HFF-Myc (cell line): ENCODE data around the gene RGMB.

Experiments
- DNase-seq: peaks from one replicate; pipeline ENCODE4 v3.0.0-alpha.2; 2011; ENCODE audit warnings: low read depth; ENCODE audit errors: extremely low read depth
- H3K4me3 ChIP-seq: replicated peaks from 2 replicates; pipeline ENCODE4 v1.5.1; 2011; ENCODE audit warnings: low read depth, mild to moderate bottlenecking, control low read depth, low read length
- TF ChIP-seq, protein P1 (sequence below): IDR thresholded peaks from 2 replicates; pipeline ENCODE4 v1.5.1; 2012; ENCODE audit warnings: mild to moderate bottlenecking, low read depth, low read length, control low read depth; ENCODE audit errors: missing control alignments

RGMB gene

DNA sequence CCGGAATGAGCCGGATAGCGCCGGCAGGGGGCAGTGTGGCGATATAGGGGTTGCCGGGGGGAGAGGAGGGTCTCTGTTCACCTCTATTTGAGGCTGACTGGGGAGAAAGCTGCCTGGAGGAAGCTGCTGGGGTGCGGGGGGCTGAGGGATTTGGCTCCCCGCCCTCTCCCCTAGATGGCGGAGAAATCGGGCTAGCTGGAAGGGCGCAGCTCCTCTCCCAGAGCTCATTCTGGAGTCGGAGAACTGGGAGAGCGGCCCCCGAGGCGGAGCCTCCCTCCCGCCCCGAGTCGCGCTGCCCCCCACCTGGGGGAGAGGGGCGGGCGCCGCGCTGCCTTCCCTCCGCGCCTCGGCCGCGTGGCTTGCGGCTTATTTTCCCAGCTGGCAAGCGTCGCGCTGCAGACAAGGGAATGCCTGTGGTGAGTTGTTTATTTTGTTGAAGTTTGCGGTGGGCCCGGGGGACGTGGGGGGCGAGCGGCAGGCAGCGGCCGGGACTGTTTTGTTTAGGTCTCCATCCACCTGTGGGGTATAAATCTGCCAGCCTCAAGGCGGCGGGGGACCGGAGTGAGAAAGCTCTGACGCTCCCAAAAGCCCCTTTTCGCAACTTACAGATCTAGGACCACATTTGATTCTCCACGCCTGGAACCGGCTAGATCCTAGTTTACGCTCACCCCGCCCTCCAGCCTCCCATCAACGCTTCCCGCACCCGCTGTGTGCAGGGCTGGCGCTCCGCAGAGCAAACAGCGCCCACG lies 4.1 kb upstream of the RGMB start:
- no peak for DNase-seq
- peak overlapping the region; percentile 84 for H3K4me3 ChIP-seq
- TF ChIP-seq, protein P1, sequence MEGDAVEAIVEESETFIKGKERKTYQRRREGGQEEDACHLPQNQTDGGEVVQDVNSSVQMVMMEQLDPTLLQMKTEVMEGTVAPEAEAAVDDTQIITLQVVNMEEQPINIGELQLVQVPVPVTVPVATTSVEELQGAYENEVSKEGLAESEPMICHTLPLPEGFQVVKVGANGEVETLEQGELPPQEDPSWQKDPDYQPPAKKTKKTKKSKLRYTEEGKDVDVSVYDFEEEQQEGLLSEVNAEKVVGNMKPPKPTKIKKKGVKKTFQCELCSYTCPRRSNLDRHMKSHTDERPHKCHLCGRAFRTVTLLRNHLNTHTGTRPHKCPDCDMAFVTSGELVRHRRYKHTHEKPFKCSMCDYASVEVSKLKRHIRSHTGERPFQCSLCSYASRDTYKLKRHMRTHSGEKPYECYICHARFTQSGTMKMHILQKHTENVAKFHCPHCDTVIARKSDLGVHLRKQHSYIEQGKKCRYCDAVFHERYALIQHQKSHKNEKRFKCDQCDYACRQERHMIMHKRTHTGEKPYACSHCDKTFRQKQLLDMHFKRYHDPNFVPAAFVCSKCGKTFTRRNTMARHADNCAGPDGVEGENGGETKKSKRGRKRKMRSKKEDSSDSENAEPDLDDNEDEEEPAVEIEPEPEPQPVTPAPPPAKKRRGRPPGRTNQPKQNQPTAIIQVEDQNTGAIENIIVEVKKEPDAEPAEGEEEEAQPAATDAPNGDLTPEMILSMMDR, result peak; percentile 68

DNA sequence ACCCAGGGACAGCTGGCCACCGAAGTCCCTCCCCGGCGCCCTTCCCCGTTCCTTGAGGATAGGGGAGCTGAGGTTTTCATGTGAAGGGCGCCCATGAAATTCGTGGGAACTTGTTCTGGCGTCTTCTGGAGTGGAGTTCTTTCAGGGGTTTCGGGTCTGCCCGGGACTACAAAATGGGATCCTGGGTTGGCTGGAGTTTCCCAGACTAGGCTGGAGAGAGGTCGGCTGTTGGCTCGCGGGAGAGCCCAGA lies 3.6 kb upstream of the RGMB start:
- DNase-seq, result no peak
- peak overlapping the region; percentile 84 for H3K4me3 ChIP-seq

DNA sequence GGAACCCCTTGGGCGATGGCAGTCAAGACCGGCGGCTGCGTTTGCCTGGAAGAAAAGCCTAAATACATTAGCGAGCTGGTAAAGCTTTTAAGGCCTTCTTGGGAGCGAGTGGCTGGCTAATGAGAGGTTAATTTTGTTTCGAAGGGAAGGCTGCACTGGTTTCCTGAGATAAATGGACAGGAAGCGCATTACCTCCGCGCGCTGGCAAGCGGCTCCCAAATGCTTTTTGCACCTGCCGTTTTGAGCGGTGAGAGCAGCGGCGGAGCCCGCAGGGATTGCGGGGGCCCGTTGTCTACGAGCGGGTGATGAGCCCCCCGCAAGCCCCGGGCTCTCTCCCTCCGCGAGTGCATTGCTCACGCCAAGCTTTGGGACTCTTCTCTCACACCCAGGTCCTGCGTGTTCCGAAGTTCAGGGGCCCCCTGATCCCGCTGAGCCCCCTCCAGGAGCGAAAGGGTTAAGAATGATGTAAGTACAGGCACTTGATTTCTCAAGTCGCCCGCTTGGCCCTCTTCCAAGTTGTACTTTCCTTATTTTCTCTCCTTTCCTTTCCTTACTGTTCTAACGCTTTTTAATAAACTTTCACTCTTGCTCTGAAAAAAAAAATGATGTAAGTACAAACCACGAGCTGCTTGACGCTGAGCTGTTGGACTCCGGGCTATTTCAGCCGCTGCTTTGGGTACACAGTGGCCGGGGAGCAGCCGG lies 3.1 kb upstream of the RGMB start:
- DNase-seq, result no peak
- peak overlapping the region; percentile 84 for H3K4me3 ChIP-seq
- TF ChIP-seq, protein P1, result no peak

More for the DNA sequence above, 3.6 kb upstream of the RGMB start:
- TF ChIP-seq, protein P1, result no peak

DNA sequence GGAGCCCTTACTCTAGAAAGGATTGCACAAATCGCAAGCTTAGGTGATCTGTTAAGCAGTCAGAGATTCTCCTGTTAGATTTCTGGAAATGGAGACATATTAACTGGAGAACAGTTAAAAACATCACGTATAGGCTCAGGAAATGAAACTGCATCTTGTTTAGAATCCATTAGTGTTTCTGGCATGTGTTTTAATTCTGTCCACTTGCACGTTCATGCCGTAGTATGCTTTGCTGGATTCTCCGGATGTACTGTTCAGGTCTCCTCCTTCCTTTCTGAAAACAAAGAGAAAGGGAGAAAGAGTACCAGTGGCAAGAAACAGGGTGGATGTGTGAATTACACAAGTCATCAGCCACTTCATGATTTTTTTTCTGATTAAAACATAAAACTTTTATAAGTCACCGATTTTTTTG lies 2.5 kb upstream of the RGMB start:
- H3K4me3 ChIP-seq, result peak overlapping the region; percentile 84
- TF ChIP-seq, protein P1, result no peak
- DNase-seq, result no peak

DNA sequence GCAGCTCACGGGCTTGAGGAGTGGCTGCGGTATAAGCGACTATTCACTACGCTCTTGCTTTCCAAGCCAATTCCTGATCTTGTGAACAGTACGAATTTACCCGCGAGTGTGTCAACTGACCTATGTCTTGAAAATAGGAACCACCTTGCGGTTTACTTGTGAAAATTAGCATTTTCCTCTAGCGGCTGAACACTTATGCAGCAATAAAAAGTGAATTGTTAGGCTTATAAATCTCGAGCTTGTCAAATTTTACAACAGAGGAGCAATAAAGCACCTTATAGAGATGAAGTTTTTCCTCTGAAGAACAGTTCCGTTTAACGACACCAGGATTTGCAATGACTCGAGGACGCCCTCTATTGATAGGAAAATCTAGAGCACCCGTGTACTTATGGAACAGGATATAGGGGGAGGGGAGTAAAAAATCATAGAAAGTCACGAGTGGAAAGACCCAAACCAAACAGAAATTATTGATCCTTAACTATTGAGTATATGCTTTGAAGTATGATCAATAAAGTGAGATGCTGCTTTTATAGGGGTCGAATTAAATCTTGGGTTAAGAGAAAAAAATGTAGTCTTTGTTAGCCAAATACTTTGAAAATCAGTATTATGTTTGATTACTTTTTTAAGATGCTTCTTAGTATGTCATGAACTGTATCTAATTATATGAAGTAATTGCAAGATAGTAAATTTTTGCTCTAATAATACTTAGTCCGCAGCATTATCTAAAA lies 1.9 kb upstream of the RGMB start:
- TF ChIP-seq, protein P1, result peak; percentile 81
- DNase-seq, result peak; percentile 87
- peak overlapping the region; percentile 84 for H3K4me3 ChIP-seq

DNA sequence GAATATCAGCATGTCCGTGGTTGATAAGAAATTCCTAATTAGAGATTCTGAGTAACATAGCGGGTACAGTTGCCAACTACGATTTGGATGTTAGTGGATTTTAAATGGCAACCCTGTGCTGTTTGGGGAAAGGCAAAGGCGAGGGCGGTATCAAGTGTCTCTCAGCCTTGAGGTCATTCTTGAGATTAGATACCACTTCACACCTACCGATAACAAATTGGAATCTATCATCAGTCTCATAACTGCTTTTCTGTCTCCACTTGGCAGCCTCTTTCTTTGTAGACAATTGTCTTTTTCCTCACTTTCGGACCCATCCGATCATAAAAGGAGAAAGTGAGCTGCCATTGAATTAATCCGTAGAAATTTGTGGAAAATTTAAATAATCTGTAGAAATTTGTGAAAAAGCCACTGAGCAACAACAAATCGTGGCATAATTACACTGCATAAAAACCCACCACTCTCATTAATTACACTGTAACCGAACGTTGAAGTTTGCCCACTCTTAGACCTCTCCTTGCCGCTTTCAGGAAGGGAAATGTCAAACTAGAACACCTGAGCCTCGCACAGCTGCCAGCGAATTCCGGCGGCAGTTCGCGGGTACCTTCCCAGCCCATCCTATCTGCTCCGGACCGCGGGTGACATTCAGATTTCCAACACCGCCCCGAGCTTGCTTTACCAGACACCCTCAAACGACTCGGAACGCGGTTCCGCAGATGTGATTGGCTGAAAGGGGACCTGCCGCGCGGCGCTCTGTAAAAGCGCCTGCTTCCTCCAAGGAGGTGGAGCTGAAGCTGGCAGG lies 849 bp upstream of the RGMB start:
- peak overlapping the region; percentile 84 for H3K4me3 ChIP-seq
- DNase-seq, result no peak
- TF ChIP-seq, protein P1, result no peak
